Measurements from ENCODE around the gene SERTAD1. TPM values are rescaled to one million over a fixed set of nuclear protein-coding genes. Genes with fewer than 3 reads are reported as not detected.
A peak's percentile ranks its signal among the peaks of the same experiment; 100 is the strongest.

SERTAD1 gene
- total and polyA plus RNA-seq, 2 of the 4 experiments (the other 2 are of a cell fraction): 21.1 to 27.4 TPM

DNA sequence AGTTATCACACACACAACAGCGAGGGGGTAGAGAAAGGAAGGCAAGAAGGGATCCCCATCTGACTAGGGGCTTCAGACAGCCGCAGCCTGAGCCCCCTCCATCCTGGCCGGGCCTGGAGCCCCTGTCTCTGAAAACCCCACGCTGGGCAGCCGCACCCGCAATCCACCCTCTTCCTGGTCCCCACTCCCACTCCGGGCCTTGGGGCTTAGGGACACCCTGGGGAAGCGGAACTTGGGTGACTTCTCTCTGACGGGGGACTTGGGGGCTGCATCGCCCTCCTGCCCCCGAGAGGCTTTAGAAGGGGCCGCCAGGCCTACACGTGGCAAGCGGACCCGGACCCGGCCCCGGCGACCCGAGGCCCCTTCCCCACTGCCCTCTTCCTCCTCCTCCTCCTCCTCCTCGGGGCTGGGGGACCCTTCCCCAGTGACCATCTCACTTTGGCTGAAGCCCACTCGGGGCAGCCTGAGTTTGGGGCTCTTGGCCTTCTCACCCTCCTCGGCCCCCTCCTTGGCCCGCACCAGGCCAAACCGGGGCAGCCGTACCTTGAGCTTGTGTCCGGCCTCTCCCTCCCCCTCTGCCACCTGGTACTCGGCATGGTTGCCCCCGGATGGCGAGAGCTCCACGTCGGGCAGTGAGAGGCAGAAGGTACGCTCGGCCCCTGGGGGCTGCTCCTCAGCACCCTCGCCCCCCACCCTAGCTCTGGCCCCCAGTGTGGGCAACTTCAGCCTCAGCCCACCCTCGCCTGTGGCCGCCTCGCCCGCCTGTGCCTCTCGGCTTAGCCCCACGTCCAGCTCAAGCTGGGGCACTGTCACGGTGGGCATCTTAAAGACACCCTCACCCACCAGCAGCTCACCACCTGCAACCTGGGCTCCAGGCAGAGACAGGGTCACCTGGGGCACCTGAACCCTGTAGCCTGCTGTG, 31.6 kb downstream of the SERTAD1 start (continued):
- TF ChIP-seq SMC3 (IDR thresholded peaks at IDR 0.05; ENCODE audit: low read depth, low read length): no peak

DNA sequence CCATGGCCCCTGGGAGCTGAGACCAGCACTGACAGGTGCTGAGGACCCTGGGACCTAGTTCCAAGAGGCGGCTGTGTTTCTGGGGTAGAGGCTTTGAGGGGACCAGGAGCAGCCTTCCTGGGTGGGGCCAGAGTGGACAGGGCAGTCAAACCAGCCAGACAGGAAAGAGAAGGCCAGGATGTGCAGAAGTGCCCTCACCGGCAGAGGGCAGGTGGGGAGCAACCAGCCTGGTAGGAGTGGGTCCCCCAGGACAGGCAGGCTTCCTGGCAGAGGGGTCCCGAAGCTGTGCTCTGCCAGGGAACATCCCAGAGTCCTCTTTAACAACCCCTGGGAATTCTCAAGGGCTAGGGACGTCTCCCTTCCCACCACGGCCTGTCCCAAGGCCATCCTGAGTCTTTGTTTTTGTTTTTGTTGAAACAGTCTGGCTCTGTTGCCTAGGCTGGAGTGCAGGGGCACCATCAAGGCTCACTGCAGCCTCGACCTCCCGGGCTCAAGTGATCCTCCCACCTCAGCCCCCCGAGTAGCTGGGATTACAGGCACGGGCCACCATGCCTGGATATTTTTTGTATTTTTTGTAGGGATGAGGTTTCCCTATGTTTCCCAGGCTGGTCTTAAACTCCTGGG, 32.8 kb downstream of the SERTAD1 start:
- Histone ChIP-seq H3K9ac (ENCODE audit: low read depth, low read length) (no peak overlapping the region), H3K4ac (ENCODE audit: low read depth, low read length) (no peak overlapping the region), H3K4me2 (ENCODE audit: low read depth, low read length) (no peak overlapping the region), H2BK15ac (ENCODE audit: low read depth, low read length) (no peak overlapping the region), H2AFZ (replicated peaks; ENCODE audit: low read length, poor library complexity) (peak overlapping the region; percentile 43), H3K27ac (ENCODE audit: insufficient read depth, low read length) (no peak overlapping the region), H2AK5ac (ENCODE audit: low read depth, low read length) (0 out of 2 replicates have a peak overlapping the region, but pooled peaks have one; percentile 16), H2BK120ac (ENCODE audit: low read depth, low read length) (no peak overlapping the region), H2AK9ac (replicated peaks; ENCODE audit: low read depth, low read length, poor library complexity) (peak overlapping the region; percentile 65), H4K8ac (ENCODE audit: low read depth in 2 of 2, low read length in 2 of 2) (no peak overlapping the region), H3K4me3 (ENCODE audit: insufficient read depth, low read depth, low read length) (no peak overlapping the region), H3K56ac (ENCODE audit: extremely low read depth, insufficient read depth, low read length) (no peak overlapping the region), H2BK5ac (ENCODE audit: low read depth, low read length, poor library complexity, severe bottlenecking) (no peak overlapping the region), H3K14ac (replicated peaks; ENCODE audit: low read depth, low read length) (no peak overlapping the region), H3K79me1 (ENCODE audit: low read depth in 1 of 2, low read length in 2 of 2) (no peaks in the 10 kb centered on the region), H4K91ac (ENCODE audit: insufficient read depth, low read depth, low read length) (no peak overlapping the region), H2BK20ac (ENCODE audit: low read depth, low read length) (no peak overlapping the region), H3K36me3 (ENCODE audit: control insufficient read depth, insufficient read depth, low read length) (no peaks in the 10 kb centered on the region), H3K4me1 (ENCODE audit: control insufficient read depth, insufficient read depth, low read length) (no peaks in the 10 kb centered on the region), H3K9me3 (ENCODE audit: control insufficient read depth, insufficient read depth, low read length) (no peaks in the 10 kb centered on the region), H3K23ac (ENCODE audit: low read depth, low read length) (no peak overlapping the region), H4K20me1 (ENCODE audit: insufficient read depth, low read length) (no peaks in the 10 kb centered on the region), H3K18ac (ENCODE audit: low read depth, low read length) (no peak overlapping the region), H3K27me3 (ENCODE audit: control insufficient read depth, insufficient read depth, low read length) (no peaks in the 10 kb centered on the region), H3K9me1 (ENCODE audit: insufficient read depth, low read length) (no peaks in the 10 kb centered on the region), H4K5ac (ENCODE audit: low read depth, low read length) (no peak overlapping the region)
- dilution Hi-C loops (cut with HindIII; ENCODE audit: low sequenced_read_pairs, unreplicated experiment): no loop called here
- POLR2A ChIA-PET (ENCODE audit: unreplicated experiment): no interaction called here
- no TSS peak for BruUV-seq (replicated peaks)
- ATAC-seq (ENCODE audit: low read depth) (peak; percentile 48; the same call in 1 of the 2 replicates), DNase-seq (no peak)
- in situ Hi-C loops (cut with MboI; ENCODE audit: low sequenced_read_pairs): no loop called here
- intact Hi-C loops (cut with micrococcal nuclease): no loop called here
- CTCF ChIA-PET: interaction anchor here (0.6 kb wide), 1 partner anchor 88 kb away, joined by 3 read pairs; no protein-coding TSS in a partner anchor
- WGBS, 2 experiments (ENCODE audit: extremely low coverage in 2 of 2, insufficient read length in 1 of 2): no CpG with 5 or more reads among the region's 9 CpGs
- no peak for TF ChIP-seq MXI1 (IDR thresholded peaks at IDR 0.05; ENCODE audit: borderline replicate concordance, low read depth, low read length)
- TF ChIP-seq POLR2A (IDR thresholded peaks at IDR 0.05; ENCODE audit: low read depth, low read length): no peak
- no peak for TF ChIP-seq FOS (IDR thresholded peaks at IDR 0.05; ENCODE audit: low read depth, low read length)
- TF ChIP-seq, protein P1, sequence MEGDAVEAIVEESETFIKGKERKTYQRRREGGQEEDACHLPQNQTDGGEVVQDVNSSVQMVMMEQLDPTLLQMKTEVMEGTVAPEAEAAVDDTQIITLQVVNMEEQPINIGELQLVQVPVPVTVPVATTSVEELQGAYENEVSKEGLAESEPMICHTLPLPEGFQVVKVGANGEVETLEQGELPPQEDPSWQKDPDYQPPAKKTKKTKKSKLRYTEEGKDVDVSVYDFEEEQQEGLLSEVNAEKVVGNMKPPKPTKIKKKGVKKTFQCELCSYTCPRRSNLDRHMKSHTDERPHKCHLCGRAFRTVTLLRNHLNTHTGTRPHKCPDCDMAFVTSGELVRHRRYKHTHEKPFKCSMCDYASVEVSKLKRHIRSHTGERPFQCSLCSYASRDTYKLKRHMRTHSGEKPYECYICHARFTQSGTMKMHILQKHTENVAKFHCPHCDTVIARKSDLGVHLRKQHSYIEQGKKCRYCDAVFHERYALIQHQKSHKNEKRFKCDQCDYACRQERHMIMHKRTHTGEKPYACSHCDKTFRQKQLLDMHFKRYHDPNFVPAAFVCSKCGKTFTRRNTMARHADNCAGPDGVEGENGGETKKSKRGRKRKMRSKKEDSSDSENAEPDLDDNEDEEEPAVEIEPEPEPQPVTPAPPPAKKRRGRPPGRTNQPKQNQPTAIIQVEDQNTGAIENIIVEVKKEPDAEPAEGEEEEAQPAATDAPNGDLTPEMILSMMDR (conservative IDR thresholded peaks at IDR 0.05; ENCODE audit: low read depth, low read length): peak; percentile 18; the same call in 1 of the 2 replicates

All from IMR-90 (cell line).